Right ventricle myocardium superior (tissue), 1 donor: ENCODE results near the gene UTF1. TPM values are rescaled to one million over a fixed set of nuclear protein-coding genes. Genes with fewer than 3 reads are reported as not detected.

Experiments
- ATAC-seq: fragments of 200-7000 bp; cut with Tn5 transposase; one replicate; pipeline ENCODE4 v1.9.1; 2020; ENCODE audit warnings: mild to moderate bottlenecking; ENCODE audit not compliant: poor library complexity
- DNase-seq: peaks from one replicate; pipeline ENCODE4 v3.0.0-alpha.2; 2020
- intact Hi-C: fragments of 100-400 bp; cut with DNase I; formaldehyde crosslinking; loops from one replicate; pipeline ENCODE4 v1.11.2; 2022
- total RNA-seq: library from RNA; stranded (reverse); fragmentation: NEBNext Ultra II Directional; extraction: Animal tissue kit (Norgen Biotek cat#: 25700); gene quantifications from one replicate; pipeline ENCODE4 v1.2.1, GENCODE V29; 2021
- donor health status: DM: no; HTN: yes; CAD: no; lungs with severe emphysema.

UTF1 gene
- total RNA-seq, 1 donor from 2014 or later = not detected

GRCh38 chr10:133195611-133196010 lies 34.4 kb upstream of the UTF1 start:
- DNase-seq = no peak
- intact Hi-C loops = no loop called here
- ATAC-seq = no peak

GRCh38 chr10:133196221-133196915 lies 33.6 kb upstream of the UTF1 start:
- intact Hi-C loops = no loop called here
- no peak for DNase-seq
- ATAC-seq = no peak

GRCh38 chr10:133196936-133197758 lies 32.9 kb upstream of the UTF1 start:
- DNase-seq (no peak), ATAC-seq (no peak)
- intact Hi-C loops = no loop called here

- intact Hi-C loops = no loop called here
- DNase-seq (no peak), ATAC-seq (no peak)
Observed at GRCh38 chr10:133197786-133198185, 32.2 kb upstream of the UTF1 start.

GRCh38 chr10:133198206-133198605 lies 31.8 kb upstream of the UTF1 start:
- intact Hi-C loops = no loop called here
- ATAC-seq (no peak), DNase-seq (no peak)

- no peak for DNase-seq
- no peak for ATAC-seq
- intact Hi-C loops = no loop called here
Observed at GRCh38 chr10:133198621-133199487, 31.2 kb upstream of the UTF1 start.

- DNase-seq = no peak
- intact Hi-C loops = no loop called here
- no peak for ATAC-seq
Observed at GRCh38 chr10:133199488-133199885, 30.5 kb upstream of the UTF1 start.

GRCh38 chr10:133199992-133200611 lies 29.9 kb upstream of the UTF1 start:
- no peak for ATAC-seq
- no peak for DNase-seq

GRCh38 chr10:133200621-133201031 lies 29.4 kb upstream of the UTF1 start:
- ATAC-seq (no peak), DNase-seq (no peak)
- intact Hi-C loops = no loop called here

More at GRCh38 chr10:133199992-133200611, 29.9 kb upstream of the UTF1 start:
- intact Hi-C loops = no loop called here

GRCh38 chr10:133201151-133201947 lies 28.7 kb upstream of the UTF1 start:
- ATAC-seq = no peak
- DNase-seq = no peak
- intact Hi-C loops = no loop called here

- DNase-seq (no peak), ATAC-seq (no peak)
- intact Hi-C loops = no loop called here
Observed at GRCh38 chr10:133201948-133202725, 27.9 kb upstream of the UTF1 start.

GRCh38 chr10:133202778-133203651 lies 27.0 kb upstream of the UTF1 start:
- intact Hi-C loops = no loop called here
- DNase-seq = no peak
- ATAC-seq = no peak

- DNase-seq = no peak
- ATAC-seq = no peak
- intact Hi-C loops = no loop called here
Observed at GRCh38 chr10:133203652-133204195, 26.3 kb upstream of the UTF1 start.

GRCh38 chr10:133204226-133205015 lies 25.6 kb upstream of the UTF1 start:
- intact Hi-C loops = no loop called here
- ATAC-seq = no peak
- no peak for DNase-seq

- ATAC-seq (no peak), DNase-seq (no peak)
- intact Hi-C loops = no loop called here
Observed at GRCh38 chr10:133205146-133205545, 24.9 kb upstream of the UTF1 start.
